Esophagus squamous epithelium (tissue), 4 donors: ENCODE data around the gene TRANK1.

Source experiments
- POLR2A ChIP-seq, 4 donors: fragments of 450-650 bp; IDR thresholded peaks; one replicate each; pipeline ENCODE4 v1.6.1; 2017; ENCODE audit warnings: antibody characterized with exemption in 4 of 4, mild to moderate bottlenecking in 4 of 4, moderate library complexity in 3 of 4
- TF ChIP-seq, protein P1 (sequence below), 6 experiments: fragments of 450-650 bp in 4 of 6; fragments of 200-600 bp in 2 of 6; sonication (generic) in 2 of 6; IDR thresholded peaks; one replicate each; pipeline ENCODE4 v1.5.1; 2016 to 2019; ENCODE audit warnings: antibody characterized with exemption in 6 of 6, mild to moderate bottlenecking in 4 of 6, moderate library complexity in 4 of 6

DNA sequence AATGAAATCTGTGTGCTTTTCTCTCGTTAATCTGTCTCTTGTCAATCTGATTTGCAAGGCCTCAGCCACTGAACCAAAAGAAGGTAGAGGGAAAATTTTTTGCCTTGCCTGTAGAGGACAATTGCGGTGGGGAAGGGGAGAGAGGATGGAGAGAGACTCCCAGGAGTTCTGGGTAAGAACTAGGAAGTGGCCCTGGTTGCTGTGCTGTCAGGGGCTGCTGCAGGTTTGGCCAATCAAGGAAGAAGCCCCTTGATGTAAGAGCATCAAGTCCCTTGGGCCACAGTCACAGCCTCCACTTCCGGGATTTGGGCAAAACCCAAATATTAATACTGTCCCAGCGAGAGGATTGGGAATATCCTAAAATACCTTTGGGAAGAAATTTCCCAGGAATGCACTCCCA is 43.3 kb downstream of the TRANK1 start:
- TF ChIP-seq, protein P1, sequence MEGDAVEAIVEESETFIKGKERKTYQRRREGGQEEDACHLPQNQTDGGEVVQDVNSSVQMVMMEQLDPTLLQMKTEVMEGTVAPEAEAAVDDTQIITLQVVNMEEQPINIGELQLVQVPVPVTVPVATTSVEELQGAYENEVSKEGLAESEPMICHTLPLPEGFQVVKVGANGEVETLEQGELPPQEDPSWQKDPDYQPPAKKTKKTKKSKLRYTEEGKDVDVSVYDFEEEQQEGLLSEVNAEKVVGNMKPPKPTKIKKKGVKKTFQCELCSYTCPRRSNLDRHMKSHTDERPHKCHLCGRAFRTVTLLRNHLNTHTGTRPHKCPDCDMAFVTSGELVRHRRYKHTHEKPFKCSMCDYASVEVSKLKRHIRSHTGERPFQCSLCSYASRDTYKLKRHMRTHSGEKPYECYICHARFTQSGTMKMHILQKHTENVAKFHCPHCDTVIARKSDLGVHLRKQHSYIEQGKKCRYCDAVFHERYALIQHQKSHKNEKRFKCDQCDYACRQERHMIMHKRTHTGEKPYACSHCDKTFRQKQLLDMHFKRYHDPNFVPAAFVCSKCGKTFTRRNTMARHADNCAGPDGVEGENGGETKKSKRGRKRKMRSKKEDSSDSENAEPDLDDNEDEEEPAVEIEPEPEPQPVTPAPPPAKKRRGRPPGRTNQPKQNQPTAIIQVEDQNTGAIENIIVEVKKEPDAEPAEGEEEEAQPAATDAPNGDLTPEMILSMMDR (IDR thresholded peaks at IDR 0.05) = no peak
- no peak for TF ChIP-seq POLR2A (IDR thresholded peaks at IDR 0.05)
